PFSK-1 (cell line): Measurements from ENCODE around the gene PCDHA7.
A peak's percentile ranks its signal among the peaks of the same experiment; 100 is the strongest.

Experiments used
- FOXP2 ChIP-seq: optimal IDR thresholded peaks from 2 replicates; pipeline ENCODE3; 2011; ENCODE audit warnings: borderline replicate concordance, control low read depth, inconsistent platforms; ENCODE audit not compliant: insufficient read depth; ENCODE audit errors: extremely low read length, extremely low read depth
- POLR2AphosphoS5 ChIP-seq: IDR thresholded peaks from 2 replicates; pipeline ENCODE4 v1.6.1; 2012; ENCODE audit warnings: low read depth, mild to moderate bottlenecking, control low read depth, low read length, moderate library complexity
- SIN3A ChIP-seq: IDR thresholded peaks from 2 replicates; pipeline ENCODE4 v1.6.1; 2012; ENCODE audit warnings: mild to moderate bottlenecking, low read length, moderate library complexity, borderline replicate concordance; ENCODE audit not compliant: insufficient read depth
- TAF1 ChIP-seq: IDR thresholded peaks from 2 replicates; pipeline ENCODE4 v1.6.1; 2012; ENCODE audit warnings: low read length, control low read depth, borderline replicate concordance; ENCODE audit not compliant: insufficient read depth
- TF ChIP-seq, protein P1 (sequence below), 2 experiments: IDR thresholded peaks; 2 replicates each; pipeline versions ENCODE4 v1.6.1 to v1.8.0; 2011 to 2012; ENCODE audit warnings: low read depth in 2 of 2, low read length in 2 of 2, control low read depth in 1 of 2, inconsistent platforms in 1 of 2, mild to moderate bottlenecking in 1 of 2, moderate library complexity in 1 of 2; ENCODE audit not compliant: insufficient read depth in 1 of 2

The PCDHA7 gene

GRCh38 chr5:140862441-140863295 lies 28.6 kb downstream of the PCDHA7 start:
- TF ChIP-seq TAF1 (no peak), FOXP2 (no peak), POLR2AphosphoS5 (no peak), SIN3A (no peak)
- TF ChIP-seq, protein P1, sequence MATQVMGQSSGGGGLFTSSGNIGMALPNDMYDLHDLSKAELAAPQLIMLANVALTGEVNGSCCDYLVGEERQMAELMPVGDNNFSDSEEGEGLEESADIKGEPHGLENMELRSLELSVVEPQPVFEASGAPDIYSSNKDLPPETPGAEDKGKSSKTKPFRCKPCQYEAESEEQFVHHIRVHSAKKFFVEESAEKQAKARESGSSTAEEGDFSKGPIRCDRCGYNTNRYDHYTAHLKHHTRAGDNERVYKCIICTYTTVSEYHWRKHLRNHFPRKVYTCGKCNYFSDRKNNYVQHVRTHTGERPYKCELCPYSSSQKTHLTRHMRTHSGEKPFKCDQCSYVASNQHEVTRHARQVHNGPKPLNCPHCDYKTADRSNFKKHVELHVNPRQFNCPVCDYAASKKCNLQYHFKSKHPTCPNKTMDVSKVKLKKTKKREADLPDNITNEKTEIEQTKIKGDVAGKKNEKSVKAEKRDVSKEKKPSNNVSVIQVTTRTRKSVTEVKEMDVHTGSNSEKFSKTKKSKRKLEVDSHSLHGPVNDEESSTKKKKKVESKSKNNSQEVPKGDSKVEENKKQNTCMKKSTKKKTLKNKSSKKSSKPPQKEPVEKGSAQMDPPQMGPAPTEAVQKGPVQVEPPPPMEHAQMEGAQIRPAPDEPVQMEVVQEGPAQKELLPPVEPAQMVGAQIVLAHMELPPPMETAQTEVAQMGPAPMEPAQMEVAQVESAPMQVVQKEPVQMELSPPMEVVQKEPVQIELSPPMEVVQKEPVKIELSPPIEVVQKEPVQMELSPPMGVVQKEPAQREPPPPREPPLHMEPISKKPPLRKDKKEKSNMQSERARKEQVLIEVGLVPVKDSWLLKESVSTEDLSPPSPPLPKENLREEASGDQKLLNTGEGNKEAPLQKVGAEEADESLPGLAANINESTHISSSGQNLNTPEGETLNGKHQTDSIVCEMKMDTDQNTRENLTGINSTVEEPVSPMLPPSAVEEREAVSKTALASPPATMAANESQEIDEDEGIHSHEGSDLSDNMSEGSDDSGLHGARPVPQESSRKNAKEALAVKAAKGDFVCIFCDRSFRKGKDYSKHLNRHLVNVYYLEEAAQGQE (IDR thresholded peaks at IDR 0.05; ENCODE audit: insufficient read depth in 1 of 2, low read depth in 2 of 2, low read length in 2 of 2): no peak

GRCh38 chr5:140868721-140869554 lies 34.9 kb downstream of the PCDHA7 start, which contains the start of gene PCDHA11:
PCDHA11 (plus strand) TSS chr5:140868957; CDS start chr5:140869104, 147 bp downstream.
- TF ChIP-seq TAF1 (no peak), POLR2AphosphoS5 (no peak), SIN3A (no peak), FOXP2 (no peak)
- TF ChIP-seq, protein P1 (IDR thresholded peaks at IDR 0.05; ENCODE audit: insufficient read depth in 1 of 2, low read depth in 2 of 2, low read length in 2 of 2): no peak

- TF ChIP-seq FOXP2: no peak
- no peak for TF ChIP-seq TAF1
- no peak for TF ChIP-seq SIN3A
- no peak for TF ChIP-seq POLR2AphosphoS5
- TF ChIP-seq, protein P1 (IDR thresholded peaks at IDR 0.05; ENCODE audit: insufficient read depth in 1 of 2, low read depth in 2 of 2, low read length in 2 of 2): no peak
These were observed 35.5 kb downstream of the PCDHA7 start for GRCh38 chr5:140869555-140869886.

- TF ChIP-seq POLR2AphosphoS5 (no peak), FOXP2 (no peak), TAF1 (no peak), SIN3A (no peak)
- TF ChIP-seq, protein P1 (IDR thresholded peaks at IDR 0.05; ENCODE audit: insufficient read depth in 1 of 2, low read depth in 2 of 2, low read length in 2 of 2): 0 out of 4 replicates have a peak, but pooled peaks of 1 of the 2 experiments have one; percentile 66
These were observed 36.4 kb downstream of the PCDHA7 start for GRCh38 chr5:140870221-140871201.
